Ureter (tissue), 1 donor: ENCODE results near the gene CIRBP. TPM values are rescaled to one million over a fixed set of nuclear protein-coding genes. Genes with fewer than 3 reads are reported as not detected.
A peak's percentile ranks its signal among the peaks of the same experiment; 100 is the strongest.
"Not testable (repeated sequence)": the region's sequence is repeated elsewhere in the genome, so short reads cannot be mapped to it uniquely, and the experiment has no call there.

Experiments
- DNase-seq: peaks from one replicate; pipeline ENCODE4 v3.0.0-alpha.2; 2020; ENCODE audit warnings: low spot score
- total RNA-seq: library from RNA; stranded (reverse); gene quantifications from one replicate; pipeline ENCODE4 v1.2.4, GENCODE V29; 2023
- donor health status: DM: yes; HTN: yes; CAD: no.

The CIRBP gene
- total RNA-seq, 1 donor from 2014 or later: 524 TPM

GRCh38 chr19:1243768-1244692 is 25.1 kb upstream of the CIRBP start:
- DNase-seq: peak; percentile 89

GRCh38 chr19:1244693-1245451 is 24.3 kb upstream of the CIRBP start:
- DNase-seq: peak; percentile 74

- DNase-seq: no peak
Measured at GRCh38 chr19:1245494-1246264, 23.5 kb upstream of the CIRBP start.

- DNase-seq: not testable (repeated sequence)
Measured at GRCh38 chr19:1246265-1247087, 22.7 kb upstream of the CIRBP start.

GRCh38 chr19:1247748-1248138 is 21.4 kb upstream of the CIRBP start:
- DNase-seq: no peak

DNA sequence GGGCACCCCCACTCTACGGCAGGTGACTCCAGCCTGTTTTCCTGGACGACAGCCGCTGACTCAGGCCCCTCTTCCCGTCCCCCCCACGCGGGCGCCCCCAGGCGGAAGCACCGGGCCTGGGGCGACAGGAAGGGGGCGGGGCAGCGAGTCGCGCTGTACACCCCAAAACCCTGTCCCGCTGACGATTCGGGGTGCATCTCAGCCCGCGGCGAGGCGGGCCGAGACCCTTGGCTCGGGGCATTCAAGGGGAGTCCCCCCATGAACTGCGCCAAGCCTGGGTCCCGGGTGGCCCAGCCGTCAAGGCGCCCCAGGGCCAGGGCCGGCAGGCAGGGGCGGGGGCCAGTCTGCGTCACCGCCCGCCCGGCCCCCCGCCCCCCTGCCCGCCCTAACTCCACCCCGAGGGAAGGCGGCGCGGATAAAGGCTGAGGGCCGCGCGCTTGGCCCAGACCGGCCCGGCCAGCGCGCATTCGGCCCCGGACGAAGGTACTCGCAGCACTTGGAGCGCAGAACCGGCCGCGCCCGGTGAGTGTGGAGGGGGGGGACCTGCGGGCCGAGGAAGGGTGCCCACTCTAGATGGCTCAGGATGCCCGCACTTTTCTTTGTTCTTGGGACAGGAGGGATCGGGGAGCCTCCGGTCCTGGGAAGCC is 20.9 kb upstream of the CIRBP start, which contains the start of gene MIDN:
MIDN (plus strand) TSS at position 445 of the 647 bp plus-strand sequence. CDS start 1,714 bp downstream, outside the sequence.
- peak; percentile 87 for DNase-seq

- peak; percentile 87 for DNase-seq
Measured at GRCh38 chr19:1248786-1249297, 20.3 kb upstream of the CIRBP start.

DNA sequence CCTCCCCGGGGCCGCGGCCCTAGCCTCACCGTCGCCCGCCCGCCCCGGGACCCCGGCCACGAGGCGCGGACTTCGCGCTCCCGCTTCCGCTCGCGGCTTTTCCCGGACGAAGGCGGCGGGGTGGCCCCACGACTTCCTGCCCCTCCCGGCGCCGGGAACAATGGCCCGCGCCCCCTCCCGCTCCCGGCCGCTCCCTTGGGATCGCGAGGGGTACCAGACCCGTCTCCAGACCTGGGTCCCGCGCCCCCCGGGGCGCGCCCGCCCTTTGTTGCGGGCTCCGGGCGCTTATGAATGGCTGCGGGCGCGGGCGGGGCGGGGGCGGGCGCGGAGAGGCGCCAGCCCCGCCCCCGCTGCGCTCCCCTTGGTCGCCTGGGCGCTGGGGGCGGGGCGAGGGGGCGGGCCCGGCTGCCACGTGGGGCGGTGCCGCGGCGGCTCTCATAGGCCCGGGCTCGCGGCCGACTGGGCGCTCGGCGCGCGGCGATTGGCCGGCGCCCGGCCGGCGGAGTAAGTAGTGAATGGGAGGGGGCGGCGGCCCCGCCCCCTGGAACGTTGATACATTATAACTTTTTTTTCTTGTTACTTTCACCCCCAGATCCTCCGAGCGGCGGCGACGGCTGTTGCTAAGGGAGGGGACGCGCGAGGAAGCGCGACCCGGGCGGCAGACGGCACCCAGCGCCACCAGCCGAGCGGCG is 19.7 kb upstream of the CIRBP start:
- DNase-seq: peak; percentile 94

DNA sequence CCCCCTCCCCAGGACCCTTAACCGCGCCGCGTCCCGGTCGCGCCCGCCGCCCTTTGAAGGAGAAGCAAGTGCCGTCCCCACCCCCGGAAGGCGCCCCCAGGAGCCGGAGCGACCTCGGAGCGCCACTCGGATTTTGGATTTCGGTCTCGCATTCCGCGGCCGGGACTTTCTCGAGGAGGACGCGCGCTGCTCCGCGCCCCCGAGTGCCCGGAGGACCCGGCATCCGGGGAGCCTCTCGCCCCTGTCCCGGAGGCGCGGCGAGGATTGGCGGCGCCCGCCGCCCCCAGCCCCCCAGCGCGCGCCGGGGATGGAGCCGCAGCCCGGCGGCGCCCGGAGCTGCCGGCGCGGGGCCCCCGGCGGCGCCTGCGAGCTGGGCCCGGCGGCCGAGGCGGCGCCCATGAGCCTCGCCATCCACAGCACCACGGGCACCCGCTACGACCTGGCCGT is 19.1 kb upstream of the CIRBP start:
- DNase-seq: no peak

- peak; percentile 81 for DNase-seq
Measured at GRCh38 chr19:1250437-1251260, 18.5 kb upstream of the CIRBP start.

DNA sequence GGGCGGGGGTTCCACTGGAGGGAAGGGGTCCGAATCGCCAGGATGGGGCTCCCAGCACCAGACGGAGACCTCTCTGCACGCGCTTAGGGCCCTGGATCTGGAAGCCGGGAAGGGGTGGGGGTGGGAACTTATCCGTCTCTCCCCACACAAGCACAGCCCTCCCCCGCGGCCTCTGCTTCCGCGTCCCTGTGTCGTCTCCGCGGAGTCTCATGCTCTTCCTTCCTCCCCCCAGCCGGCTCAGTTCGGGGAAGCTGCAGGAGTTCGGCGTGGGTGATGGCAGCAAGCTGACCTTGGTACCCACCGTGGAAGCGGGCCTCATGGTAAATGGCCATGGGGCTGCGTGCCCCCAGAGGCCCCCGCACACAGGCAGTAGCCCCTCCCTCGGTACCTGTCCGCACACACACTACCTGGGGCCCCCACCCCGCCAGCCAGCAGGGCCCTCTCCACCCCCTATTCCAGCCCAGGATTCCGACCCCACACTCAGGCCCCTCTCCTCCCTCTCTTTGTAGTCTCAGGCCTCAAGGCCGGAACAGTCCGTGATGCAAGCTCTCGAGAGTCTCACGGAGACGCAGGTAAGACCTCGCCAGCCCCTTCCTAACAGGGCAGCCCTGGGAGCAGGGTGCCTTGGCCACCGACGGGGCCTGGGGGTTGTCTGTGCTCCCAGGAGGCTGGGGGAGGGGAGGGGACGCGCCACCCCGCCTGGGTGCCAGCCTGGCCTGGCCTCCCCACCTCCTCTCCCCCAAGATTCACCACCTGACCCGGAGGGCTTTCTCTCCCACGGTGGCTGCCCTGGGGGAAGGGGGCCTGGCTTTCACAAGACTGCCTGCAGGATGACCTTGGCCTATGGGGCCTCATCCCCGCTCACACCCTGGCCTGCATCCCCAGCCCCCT is 17.6 kb upstream of the CIRBP start:
- peak; percentile 81 for DNase-seq

GRCh38 chr19:1252221-1252820 is 16.8 kb upstream of the CIRBP start:
- DNase-seq: peak; percentile 95

GRCh38 chr19:1252821-1253513 is 16.2 kb upstream of the CIRBP start:
- DNase-seq: peak; percentile 95

- no peak for DNase-seq
Measured at GRCh38 chr19:1253514-1254080, 15.5 kb upstream of the CIRBP start.

DNA sequence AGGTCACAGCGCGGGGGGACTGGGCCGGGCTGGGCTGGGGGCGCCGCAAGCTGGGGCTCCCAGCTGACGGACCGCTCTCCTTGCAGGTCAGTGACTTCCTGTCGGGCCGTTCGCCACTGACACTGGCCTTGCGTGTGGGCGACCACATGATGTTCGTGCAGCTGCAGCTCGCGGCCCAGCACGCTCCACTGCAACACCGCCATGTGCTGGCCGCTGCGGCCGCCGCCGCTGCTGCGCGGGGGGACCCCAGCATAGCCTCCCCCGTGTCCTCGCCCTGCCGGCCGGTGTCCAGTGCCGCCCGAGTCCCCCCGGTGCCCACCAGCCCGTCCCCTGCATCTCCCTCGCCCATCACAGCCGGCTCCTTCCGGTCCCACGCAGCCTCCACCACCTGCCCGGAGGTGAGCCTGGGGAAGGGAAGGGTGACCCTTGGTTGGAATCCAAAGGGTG is 15.0 kb upstream of the CIRBP start:
- DNase-seq: no peak
